Suppressor macrophage treated with lipopolysaccharide for 4 hours (primary cell): ENCODE results near the gene QPRT.
A peak's percentile ranks its signal among the peaks of the same experiment; 100 is the strongest.
"Not testable (repeated sequence)": the region's sequence is repeated elsewhere in the genome, so short reads cannot be mapped to it uniquely, and the experiment has no call there.

Source experiments
- DNase-seq: peaks from one replicate; pipeline ENCODE4 v3.0.0-alpha.2; 2020

Gene QPRT

GRCh38 chr16:29720703-29721102 lies 41.7 kb downstream of the QPRT start:
- no peak for DNase-seq

GRCh38 chr16:29721167-29721879 lies 42.3 kb downstream of the QPRT start:
- peak; percentile 78 for DNase-seq

- DNase-seq = no peak
Measured at GRCh38 chr16:29726845-29727377, 47.9 kb downstream of the QPRT start.

GRCh38 chr16:29727452-29727851 lies 48.5 kb downstream of the QPRT start:
- no peak for DNase-seq

- peak; percentile 42 for DNase-seq
Measured at GRCh38 chr16:29729116-29729521, 50.1 kb downstream of the QPRT start.

GRCh38 chr16:29730649-29731048 lies 51.7 kb downstream of the QPRT start:
- DNase-seq = no peak

GRCh38 chr16:29731768-29732601 lies 53.0 kb downstream of the QPRT start:
- DNase-seq = not testable (repeated sequence)

- peak; percentile 74 for DNase-seq
Measured at GRCh38 chr16:29734786-29735185, 55.8 kb downstream of the QPRT start.

GRCh38 chr16:29736112-29736511 lies 57.1 kb downstream of the QPRT start:
- no peak for DNase-seq

GRCh38 chr16:29736764-29737163 lies 57.8 kb downstream of the QPRT start:
- peak; percentile 84 for DNase-seq

GRCh38 chr16:29737713-29738112 lies 58.7 kb downstream of the QPRT start:
- no peak for DNase-seq

- peak; percentile 68 for DNase-seq
Measured at GRCh38 chr16:29738514-29738913, 59.5 kb downstream of the QPRT start.

GRCh38 chr16:29739927-29740629 lies 61.1 kb downstream of the QPRT start:
- not testable (repeated sequence) for DNase-seq

GRCh38 chr16:29740630-29741015 lies 61.6 kb downstream of the QPRT start:
- not testable (repeated sequence) for DNase-seq

- DNase-seq = no peak
Measured at GRCh38 chr16:29742683-29743275, 63.8 kb downstream of the QPRT start.

GRCh38 chr16:29743475-29743826 lies 64.5 kb downstream of the QPRT start:
- no peak for DNase-seq

GRCh38 chr16:29743827-29744531 lies 65.0 kb downstream of the QPRT start:
- DNase-seq = no peak

- no peak for DNase-seq
Measured at GRCh38 chr16:29744541-29745101, 65.6 kb downstream of the QPRT start.

GRCh38 chr16:29745121-29745852 lies 66.3 kb downstream of the QPRT start:
- DNase-seq = peak; percentile 44

- peak; percentile 72 for DNase-seq
Measured at GRCh38 chr16:29745853-29746345, 66.9 kb downstream of the QPRT start, which contains the start of gene C16orf54. C16orf54 (minus strand) TSS chr16:29745990; CDS start chr16:29744951, 1,039 bp downstream.

- DNase-seq = not testable (repeated sequence)
Measured at GRCh38 chr16:29746518-29746917, 67.5 kb downstream of the QPRT start.
